K562 (cell line): ENCODE results near the gene TYW1B. TPM values are rescaled to one million over a fixed set of nuclear protein-coding genes. Genes with fewer than 3 reads are reported as not detected.

Source experiments
- CBFA2T2 ChIP-seq: fragments of 450-650 bp; conservative IDR thresholded peaks from 2 replicates; pipeline ENCODE4 v1.6.1; 2017; ENCODE audit warnings: mild to moderate bottlenecking
- CEBPG ChIP-seq, 3 experiments: fragments of 200-800 bp in 1 of 3; sonication (Bioruptor generic) in 1 of 3; sonication (generic) in 1 of 3; formaldehyde crosslinking in 1 of 3; IDR thresholded peaks in 2 of 3; conservative IDR thresholded peaks in 1 of 3; 2 replicates each; pipeline versions ENCODE4 v1.6.1 to v1.8.0; 2016 to 2022; ENCODE audit warnings: missing compliant biosample characterization in 2 of 3, missing genetic modification characterization in 2 of 3, mild to moderate bottlenecking in 1 of 3, missing genetic modification reagents in 1 of 3
- EP400 ChIP-seq: fragments of 450-650 bp; IDR thresholded peaks from 2 replicates; pipeline ENCODE4 v1.6.1; 2017; ENCODE audit warnings: antibody characterized with exemption, mild to moderate bottlenecking, moderate library complexity
- KAT8 ChIP-seq: fragments of 450-650 bp; IDR thresholded peaks from 2 replicates; pipeline ENCODE4 v1.6.1; 2016; ENCODE audit warnings: low read depth, mild to moderate bottlenecking
- MAX ChIP-seq: sonication (generic); formaldehyde crosslinking; IDR thresholded peaks from 2 replicates; pipeline ENCODE4 v1.9.0; 2022; ENCODE audit warnings: mild to moderate bottlenecking, missing genetic modification reagents
- MGA ChIP-seq: fragments of 450-650 bp; IDR thresholded peaks from 2 replicates; pipeline ENCODE4 v1.6.1; 2016; ENCODE audit warnings: mild to moderate bottlenecking, moderate library complexity
- SMARCA5 ChIP-seq: fragments of 450-650 bp; IDR thresholded peaks from 2 replicates; pipeline ENCODE4 v1.6.1; 2016
- TRIM24 ChIP-seq, 2 experiments: fragments of 450-650 bp; IDR thresholded peaks; 2 replicates each; pipeline ENCODE4 v1.6.1; 2016
- YY1 ChIP-seq, 3 experiments: IDR thresholded peaks; 2 replicates each; pipeline ENCODE4 v1.6.1; 2011; ENCODE audit warnings: low read length in 2 of 3, mild to moderate bottlenecking in 2 of 3, moderate library complexity in 2 of 3, borderline replicate concordance in 1 of 3, control low read depth in 1 of 3, low read depth in 1 of 3; ENCODE audit not compliant: insufficient read depth in 3 of 3, insufficient replicate concordance in 2 of 3, control insufficient read depth in 1 of 3, insufficient read length in 1 of 3; ENCODE audit errors: extremely low read depth in 1 of 3
- polyA plus RNA-seq, 8 experiments: library from polyadenylated mRNA; depleted of rRNA in 4 of 8; stranded (reverse) in 5 of 8; unstranded in 3 of 8; fragments of >200 nt; fragmentation: Nextera tagmentation in 2 of 8; fragmentation: Illumina TruSeq in 1 of 8; extraction: Ambion mirVana in 2 of 8; extraction: Trizol in 1 of 8; gene quantifications; 2 replicates each; pipeline versions ENCODE4 v1.2.1 to v1.2.3, GENCODE V29; 2011 to 2014; ENCODE audit warnings: inconsistent platforms in 1 of 8, missing spikeins in 1 of 8
- total RNA-seq, 7 experiments: library from RNA; depleted of rRNA in 6 of 7; stranded (reverse); fragments of >200 nt in 6 of 7; fragmentation: Illumina TruSeq in 2 of 7; extraction: Trizol in 2 of 7; gene quantifications; 2 replicates each; pipeline versions ENCODE4 v1.2.1 to v1.2.3, GENCODE V29; 2011 to 2021; ENCODE audit warnings: low replicate concordance in 1 of 7

TYW1B gene
- total and polyA plus RNA-seq, 9 of the 15 experiments (the other 6 are each of a cell fraction or from before 2014, with no cell fraction given): 5.8 to 14.7 (median 9.8) TPM

GRCh38 chr7:72550454-72550853, 277.5 kb downstream of the TYW1B start (continued):
- TF ChIP-seq MGA: peak; percentile 28; the same call in 1 of the 2 replicates
- peak; percentile 87 for TF ChIP-seq KAT8
- peak in 1 of 2 experiments; percentile 44; a peak in 1 of 4 replicates for TF ChIP-seq TRIM24 (IDR thresholded peaks at IDR 0.05)
- TF ChIP-seq SMARCA5: peak; percentile 51; the same call in 1 of the 2 replicates
- TF ChIP-seq CBFA2T2: 0 out of 2 replicates have a peak, but pooled peaks have one; percentile 16
- peak; percentile 73 to 94 (median 87) for TF ChIP-seq YY1 (IDR thresholded peaks at IDR 0.05; ENCODE audit: borderline replicate concordance in 1 of 3, control insufficient read depth in 1 of 3, extremely low read depth in 1 of 3, insufficient read depth in 3 of 3, insufficient read length in 1 of 3, insufficient replicate concordance in 2 of 3, low read depth in 1 of 3, low read length in 2 of 3)
- peak; percentile 36 for TF ChIP-seq EP400
- peak; percentile 77 for TF ChIP-seq CEBPG (CRISPR knock-in tag; IDR thresholded peaks at IDR 0.05)
- TF ChIP-seq CEBPG (tag; conservative IDR thresholded peaks at IDR 0.05 in 1 of 2, IDR thresholded peaks at IDR 0.05 in 1 of 2): peak in 1 of 2 experiments; percentile 62; a peak in 2 of 4 replicates
- TF ChIP-seq MAX (CRISPR knock-in tag): peak; percentile 85
